Endothelial cell of umbilical vein (primary cell): Measurements from ENCODE around the gene RBM28. TPM values are rescaled to one million over a fixed set of nuclear protein-coding genes. Genes with fewer than 3 reads are reported as not detected.

Source experiments
- BruUV-seq: library from RNA; stranded (reverse); fragments of 400-500 nt; replicated peaks from 2 replicates; lab custom pipeline; 2021; lab: Mats Ljungman, UMichigan
- CTCF ChIA-PET: fragments of 300-600, 350-600 bp; sonication (Branson Sonifier 250); formaldehyde crosslinking; loops from one replicate; lab custom pipeline; 2021; ENCODE audit warnings: antibody characterized with exemption, inconsistent platforms; lab: Charles Lee
- POLR2A ChIA-PET: fragments of 300-600, 350-600 bp; sonication (Branson Sonifier 250); formaldehyde crosslinking; loops from one replicate; lab custom pipeline; 2021; ENCODE audit warnings: antibody characterized with exemption, inconsistent platforms; lab: Charles Lee
- DNase-seq: peaks from one replicate; pipeline ENCODE4 v3.0.0-alpha.2; 2011; ENCODE audit warnings: low read depth, low spot score
- FAIRE-seq: peaks from 2 replicates; lab custom pipeline; 2011; peaks lifted over from hg19 to GRCh38; lab: Jason Lieb, UNC
- H2AFZ ChIP-seq: 2 replicates; pipeline ENCODE4 v1.6.0; 2012; ENCODE audit warnings: low read depth, low read length, control low read depth, inconsistent platforms
- H3K27ac ChIP-seq: 2 replicates; pipeline ENCODE4 v1.5.1; 2011; ENCODE audit warnings: low read depth, mild to moderate bottlenecking, control low read depth, low read length, moderate library complexity; ENCODE audit not compliant: insufficient read depth
- H3K27me3 ChIP-seq, 2 experiments: 2 replicates each; pipeline versions ENCODE4 v1.6.0 to v1.6.1; 2011; ENCODE audit warnings: low read length in 2 of 2, mixed read lengths in 1 of 2; ENCODE audit not compliant: control insufficient read depth in 2 of 2, insufficient read depth in 2 of 2
- H3K36me3 ChIP-seq, 2 experiments: 2 replicates in 1 of 2; 3 replicates in 1 of 2; pipeline ENCODE4 v1.5.1; 2011; ENCODE audit warnings: low read length in 2 of 2, mild to moderate bottlenecking in 1 of 2, moderate library complexity in 1 of 2; ENCODE audit not compliant: control insufficient read depth in 2 of 2, insufficient read depth in 2 of 2; ENCODE audit errors: extremely low read depth in 1 of 2
- H3K4me1 ChIP-seq: 3 replicates; pipeline ENCODE4 v1.5.1; 2011; ENCODE audit warnings: mild to moderate bottlenecking, low read length; ENCODE audit not compliant: control insufficient read depth, insufficient read depth; ENCODE audit errors: extremely low read depth
- H3K4me2 ChIP-seq: 2 replicates; pipeline ENCODE4 v1.6.1; 2011; ENCODE audit warnings: low read length, control low read depth, mixed read lengths; ENCODE audit not compliant: insufficient read depth
- H3K4me3 ChIP-seq, 3 experiments: fragments of 200-600 bp in 1 of 3; sonication (generic), shearing (Covaris generic) in 1 of 3; replicated peaks in 1 of 3; 2 replicates each; pipeline ENCODE4 v1.5.1; 2011 to 2016; ENCODE audit warnings: control low read depth in 3 of 3, low read length in 3 of 3, mild to moderate bottlenecking in 2 of 3, inconsistent platforms in 1 of 3, low read depth in 1 of 3, moderate library complexity in 1 of 3; ENCODE audit not compliant: insufficient read depth in 1 of 3
- H3K79me2 ChIP-seq: 2 replicates; pipeline ENCODE4 v1.6.0; 2012; ENCODE audit warnings: low read length, inconsistent platforms; ENCODE audit not compliant: control insufficient read depth, insufficient read depth
- H3K9ac ChIP-seq: replicated peaks from 2 replicates; pipeline ENCODE3; 2011; ENCODE audit warnings: low read length, control low read depth; ENCODE audit not compliant: insufficient read depth; ENCODE audit errors: extremely low read depth
- H3K9me1 ChIP-seq: replicated peaks from 3 replicates; pipeline ENCODE4 v1.6.0; 2011; ENCODE audit warnings: mild to moderate bottlenecking, low read length; ENCODE audit not compliant: control insufficient read depth, insufficient read depth; ENCODE audit errors: extremely low read depth
- H3K9me3 ChIP-seq: replicated peaks from 2 replicates; pipeline ENCODE4 v1.5.1; 2012; ENCODE audit warnings: low read length, inconsistent platforms; ENCODE audit not compliant: control insufficient read depth, insufficient read depth
- H4K20me1 ChIP-seq: replicated peaks from 2 replicates; pipeline ENCODE3; 2011; ENCODE audit warnings: mild to moderate bottlenecking, low read length; ENCODE audit not compliant: control insufficient read depth, insufficient read depth; ENCODE audit errors: extremely low read depth
- EZH2 ChIP-seq: IDR thresholded peaks from 2 replicates; pipeline ENCODE4 v1.6.1; 2012; ENCODE audit warnings: borderline replicate concordance, low read depth, mild to moderate bottlenecking, moderate library complexity, low read length, inconsistent platforms; ENCODE audit not compliant: severe bottlenecking
- FOS ChIP-seq: IDR thresholded peaks from 2 replicates; pipeline ENCODE4 v1.6.1; 2011; ENCODE audit warnings: mild to moderate bottlenecking, low read length, moderate library complexity, borderline replicate concordance; ENCODE audit not compliant: insufficient read depth
- JUN ChIP-seq: IDR thresholded peaks from 2 replicates; pipeline ENCODE4 v1.6.1; 2011; ENCODE audit warnings: borderline replicate concordance, low read depth; ENCODE audit not compliant: insufficient read length, insufficient read depth
- POLR2A ChIP-seq: IDR thresholded peaks from 2 replicates; pipeline ENCODE4 v1.6.1; 2012; ENCODE audit warnings: low read depth, mild to moderate bottlenecking, control low read depth, low read length
- POLR2AphosphoS5 ChIP-seq: IDR thresholded peaks from 2 replicates; pipeline ENCODE4 v1.6.1; 2012; ENCODE audit warnings: low read depth, mild to moderate bottlenecking, control low read depth, low read length, moderate library complexity; ENCODE audit not compliant: insufficient read depth
- dilution Hi-C: fragments of 300-500 bp; cut with MboI; formaldehyde crosslinking; loops from one replicate; pipeline ENCODE4 v1.15.0; 2019; ENCODE audit warnings: low sequenced_read_pairs; ENCODE audit not compliant: extremely low pct_ligation_motif_present
- intact Hi-C: fragments of 100-400 bp; cut with micrococcal nuclease; formaldehyde crosslinking; loops from one replicate; pipeline ENCODE4 v1.10.0; 2022
- polyA plus RNA-seq, 4 experiments: library from polyadenylated mRNA; depleted of rRNA in 3 of 4; stranded (reverse) in 3 of 4; unstranded in 1 of 4; fragments of >200 nt; gene quantifications; 2 replicates each; pipeline versions ENCODE4 v1.2.1 to v1.2.3, GENCODE V29; 2011 to 2012; ENCODE audit warnings: missing spikeins in 1 of 4
- total RNA-seq: library from RNA; stranded (reverse); gene quantifications from 2 replicates; pipeline ENCODE4 v1.2.3, GENCODE V29; 2021

Gene RBM28
- total and polyA plus RNA-seq, 2 donors (not counting 3 experiments of a cell fraction or from before 2014, with no cell fraction given) = 11.6 to 58.7 TPM

GRCh38 chr7:128391805-128392204 lies 48.1 kb upstream of the RBM28 start:
- no peak overlapping the region for H3K4me3 ChIP-seq
- H3K27me3 ChIP-seq = peaks cover 0 to 5% of the 10 kb centered on the region in 2 experiments
- DNase-seq (no peak), FAIRE-seq (no peak)
- no peak overlapping the region for H2AFZ ChIP-seq
- no peak overlapping the region for H3K9ac ChIP-seq
- H3K4me1 ChIP-seq = no peaks in the 10 kb centered on the region
- no peaks in the 10 kb centered on the region for H3K79me2 ChIP-seq
- no peaks in the 10 kb centered on the region for H3K9me3 ChIP-seq
- ChIA-PET POLR2A (no interaction called here), CTCF (interaction anchor here (1.0 to 20.6 kb wide), 5 partner anchors 10 to 40 kb away, joined by 3 to 778 read pairs (median 4); partner anchors contain the start of gene RBM28)
- H3K9me1 ChIP-seq = no peaks in the 10 kb centered on the region
- no peaks in the 10 kb centered on the region for H4K20me1 ChIP-seq
- no peak overlapping the region for H3K4me2 ChIP-seq
- no TSS peak for BruUV-seq
- TF ChIP-seq FOS = no peak
- no peak for TF ChIP-seq EZH2
- TF ChIP-seq JUN = no peak
- H3K36me3 ChIP-seq = peaks cover 5 to 32% of the 10 kb centered on the region in 2 experiments
- H3K27ac ChIP-seq = no peak overlapping the region
- dilution Hi-C loops (no loop called here), intact Hi-C loops (no loop called here)

GRCh38 chr7:128390871-128391565 lies 47.3 kb upstream of the RBM28 start:
- no peak overlapping the region for H3K4me2 ChIP-seq
- CTCF ChIA-PET = interaction anchor here (1.0 to 20.6 kb wide), 4 partner anchors 9 to 40 kb away, joined by 3 to 778 read pairs (median 6); partner anchors contain the start of gene RBM28
- POLR2A ChIA-PET = no interaction called here
- no TSS peak for BruUV-seq
- H3K27ac ChIP-seq = no peak overlapping the region
- H3K4me1 ChIP-seq = no peaks in the 10 kb centered on the region
- FAIRE-seq (no peak), DNase-seq (no peak)
- intact Hi-C loops (no loop called here), dilution Hi-C loops (no loop called here)
- H3K36me3 ChIP-seq = peaks cover 2 to 25% of the 10 kb centered on the region in 2 experiments
- peaks cover 0 to 5% of the 10 kb centered on the region in 2 experiments for H3K27me3 ChIP-seq
- H3K9ac ChIP-seq = no peak overlapping the region
- TF ChIP-seq POLR2A (peak; percentile 31), POLR2AphosphoS5 (peak; percentile 14), EZH2 (no peak)
- no peaks in the 10 kb centered on the region for H4K20me1 ChIP-seq
- no peaks in the 10 kb centered on the region for H3K9me3 ChIP-seq
- no peaks in the 10 kb centered on the region for H3K9me1 ChIP-seq
- H3K4me3 ChIP-seq = no peak overlapping the region
- no peak overlapping the region for H2AFZ ChIP-seq
- no peaks in the 10 kb centered on the region for H3K79me2 ChIP-seq
